Measurements from ENCODE around the gene NINJ2. TPM values are rescaled to one million over a fixed set of nuclear protein-coding genes. Genes with fewer than 3 reads are reported as not detected.

Gene NINJ2
- total and polyA plus RNA-seq, 10 of the 15 experiments (the other 5 are each of a cell fraction or from before 2014, with no cell fraction given): 8.9 to 51.6 (median 21.3) TPM

DNA sequence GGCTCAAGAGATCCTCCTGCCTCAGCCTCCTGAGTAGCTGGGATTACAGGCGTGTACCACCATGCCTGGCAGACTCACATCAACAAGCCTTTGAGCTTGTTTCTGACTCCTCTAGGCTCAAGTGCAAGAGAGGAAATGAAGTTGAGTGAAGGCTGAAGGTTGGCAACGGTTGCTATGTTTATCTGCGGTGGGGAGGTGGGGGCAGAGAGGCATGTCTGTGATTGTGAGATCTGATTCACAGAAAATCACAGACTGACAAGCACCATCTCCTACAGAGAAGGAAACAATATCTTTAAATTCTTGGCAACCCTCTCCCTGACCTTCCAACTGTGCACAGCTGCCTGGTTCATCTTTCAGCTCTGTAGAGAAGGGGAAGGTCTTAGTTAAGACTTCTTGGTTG, 22.1 kb upstream of the NINJ2 start (continued):
- TF ChIP-seq, protein P1, sequence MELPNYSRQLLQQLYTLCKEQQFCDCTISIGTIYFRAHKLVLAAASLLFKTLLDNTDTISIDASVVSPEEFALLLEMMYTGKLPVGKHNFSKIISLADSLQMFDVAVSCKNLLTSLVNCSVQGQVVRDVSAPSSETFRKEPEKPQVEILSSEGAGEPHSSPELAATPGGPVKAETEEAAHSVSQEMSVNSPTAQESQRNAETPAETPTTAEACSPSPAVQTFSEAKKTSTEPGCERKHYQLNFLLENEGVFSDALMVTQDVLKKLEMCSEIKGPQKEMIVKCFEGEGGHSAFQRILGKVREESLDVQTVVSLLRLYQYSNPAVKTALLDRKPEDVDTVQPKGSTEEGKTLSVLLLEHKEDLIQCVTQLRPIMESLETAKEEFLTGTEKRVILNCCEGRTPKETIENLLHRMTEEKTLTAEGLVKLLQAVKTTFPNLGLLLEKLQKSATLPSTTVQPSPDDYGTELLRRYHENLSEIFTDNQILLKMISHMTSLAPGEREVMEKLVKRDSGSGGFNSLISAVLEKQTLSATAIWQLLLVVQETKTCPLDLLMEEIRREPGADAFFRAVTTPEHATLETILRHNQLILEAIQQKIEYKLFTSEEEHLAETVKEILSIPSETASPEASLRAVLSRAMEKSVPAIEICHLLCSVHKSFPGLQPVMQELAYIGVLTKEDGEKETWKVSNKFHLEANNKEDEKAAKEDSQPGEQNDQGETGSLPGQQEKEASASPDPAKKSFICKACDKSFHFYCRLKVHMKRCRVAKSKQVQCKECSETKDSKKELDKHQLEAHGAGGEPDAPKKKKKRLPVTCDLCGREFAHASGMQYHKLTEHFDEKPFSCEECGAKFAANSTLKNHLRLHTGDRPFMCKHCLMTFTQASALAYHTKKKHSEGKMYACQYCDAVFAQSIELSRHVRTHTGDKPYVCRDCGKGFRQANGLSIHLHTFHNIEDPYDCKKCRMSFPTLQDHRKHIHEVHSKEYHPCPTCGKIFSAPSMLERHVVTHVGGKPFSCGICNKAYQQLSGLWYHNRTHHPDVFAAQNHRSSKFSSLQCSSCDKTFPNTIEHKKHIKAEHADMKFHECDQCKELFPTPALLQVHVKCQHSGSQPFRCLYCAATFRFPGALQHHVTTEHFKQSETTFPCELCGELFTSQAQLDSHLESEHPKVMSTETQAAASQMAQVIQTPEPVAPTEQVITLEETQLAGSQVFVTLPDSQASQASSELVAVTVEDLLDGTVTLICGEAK (IDR thresholded peaks at IDR 0.05; ENCODE audit: borderline replicate concordance): no peak
- TF ChIP-seq KAT2A (conservative IDR thresholded peaks at IDR 0.05; ENCODE audit: control insufficient read depth, low read depth, low read length) (no peak), ZNF384 (IDR thresholded peaks at IDR 0.05; ENCODE audit: borderline replicate concordance, low read depth, low read length) (no peak), ASH2L (IDR thresholded peaks at IDR 0.05; ENCODE audit: borderline replicate concordance, low read depth) (no peak), IRF4 (IDR thresholded peaks at IDR 0.05; ENCODE audit: low read depth, low read length) (no peak), SUPT20H (IDR thresholded peaks at IDR 0.05; ENCODE audit: borderline replicate concordance, control insufficient read depth, low read depth, low read length) (no peak), BMI1 (IDR thresholded peaks at IDR 0.05; ENCODE audit: borderline replicate concordance) (peak; percentile 48; the same call in 1 of the 2 replicates), ZZZ3 (IDR thresholded peaks at IDR 0.05; ENCODE audit: control insufficient read depth, insufficient read length, low read depth) (no peak), MTA3 (IDR thresholded peaks at IDR 0.05; ENCODE audit: borderline replicate concordance, low read length) (0 out of 2 replicates have a peak, but pooled peaks have one; percentile 20), ZBED1 (IDR thresholded peaks at IDR 0.05; ENCODE audit: borderline replicate concordance) (no peak), CHD2 (IDR thresholded peaks at IDR 0.05; ENCODE audit: borderline replicate concordance, low read depth, low read length) (no peak), RFX5 (IDR thresholded peaks at IDR 0.05; ENCODE audit: low read depth, low read length) (no peak), RB1 (IDR thresholded peaks at IDR 0.05; ENCODE audit: borderline replicate concordance) (no peak), TCF7 (IDR thresholded peaks at IDR 0.05; ENCODE audit: borderline replicate concordance) (no peak), BHLHE40 (IDR thresholded peaks at IDR 0.05; ENCODE audit: borderline replicate concordance in 1 of 2, low read depth in 2 of 2, low read length in 1 of 2) (peak in 1 of 2 experiments; percentile 4; a peak in 1 of 4 replicates), SMAD1 (IDR thresholded peaks at IDR 0.05; ENCODE audit: low read depth, partially characterized antibody) (peak; percentile 27)
- TF ChIP-seq, protein P2, sequence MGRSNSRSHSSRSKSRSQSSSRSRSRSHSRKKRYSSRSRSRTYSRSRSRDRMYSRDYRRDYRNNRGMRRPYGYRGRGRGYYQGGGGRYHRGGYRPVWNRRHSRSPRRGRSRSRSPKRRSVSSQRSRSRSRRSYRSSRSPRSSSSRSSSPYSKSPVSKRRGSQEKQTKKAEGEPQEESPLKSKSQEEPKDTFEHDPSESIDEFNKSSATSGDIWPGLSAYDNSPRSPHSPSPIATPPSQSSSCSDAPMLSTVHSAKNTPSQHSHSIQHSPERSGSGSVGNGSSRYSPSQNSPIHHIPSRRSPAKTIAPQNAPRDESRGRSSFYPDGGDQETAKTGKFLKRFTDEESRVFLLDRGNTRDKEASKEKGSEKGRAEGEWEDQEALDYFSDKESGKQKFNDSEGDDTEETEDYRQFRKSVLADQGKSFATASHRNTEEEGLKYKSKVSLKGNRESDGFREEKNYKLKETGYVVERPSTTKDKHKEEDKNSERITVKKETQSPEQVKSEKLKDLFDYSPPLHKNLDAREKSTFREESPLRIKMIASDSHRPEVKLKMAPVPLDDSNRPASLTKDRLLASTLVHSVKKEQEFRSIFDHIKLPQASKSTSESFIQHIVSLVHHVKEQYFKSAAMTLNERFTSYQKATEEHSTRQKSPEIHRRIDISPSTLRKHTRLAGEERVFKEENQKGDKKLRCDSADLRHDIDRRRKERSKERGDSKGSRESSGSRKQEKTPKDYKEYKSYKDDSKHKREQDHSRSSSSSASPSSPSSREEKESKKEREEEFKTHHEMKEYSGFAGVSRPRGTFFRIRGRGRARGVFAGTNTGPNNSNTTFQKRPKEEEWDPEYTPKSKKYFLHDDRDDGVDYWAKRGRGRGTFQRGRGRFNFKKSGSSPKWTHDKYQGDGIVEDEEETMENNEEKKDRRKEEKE (IDR thresholded peaks at IDR 0.05): no peak
- TF ChIP-seq, protein P3, sequence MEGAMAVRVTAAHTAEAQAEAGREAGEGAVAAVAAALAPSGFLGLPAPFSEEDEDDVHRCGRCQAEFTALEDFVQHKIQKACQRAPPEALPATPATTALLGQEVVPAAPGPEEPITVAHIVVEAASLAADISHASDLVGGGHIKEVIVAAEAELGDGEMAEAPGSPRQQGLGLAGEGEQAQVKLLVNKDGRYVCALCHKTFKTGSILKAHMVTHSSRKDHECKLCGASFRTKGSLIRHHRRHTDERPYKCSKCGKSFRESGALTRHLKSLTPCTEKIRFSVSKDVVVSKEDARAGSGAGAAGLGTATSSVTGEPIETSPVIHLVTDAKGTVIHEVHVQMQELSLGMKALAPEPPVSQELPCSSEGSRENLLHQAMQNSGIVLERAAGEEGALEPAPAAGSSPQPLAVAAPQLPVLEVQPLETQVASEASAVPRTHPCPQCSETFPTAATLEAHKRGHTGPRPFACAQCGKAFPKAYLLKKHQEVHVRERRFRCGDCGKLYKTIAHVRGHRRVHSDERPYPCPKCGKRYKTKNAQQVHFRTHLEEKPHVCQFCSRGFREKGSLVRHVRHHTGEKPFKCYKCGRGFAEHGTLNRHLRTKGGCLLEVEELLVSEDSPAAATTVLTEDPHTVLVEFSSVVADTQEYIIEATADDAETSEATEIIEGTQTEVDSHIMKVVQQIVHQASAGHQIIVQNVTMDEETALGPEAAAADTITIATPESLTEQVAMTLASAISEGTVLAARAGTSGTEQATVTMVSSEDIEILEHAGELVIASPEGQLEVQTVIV (IDR thresholded peaks at IDR 0.05; ENCODE audit: borderline replicate concordance, partially characterized antibody): no peak
- TF ChIP-seq, protein P4, sequence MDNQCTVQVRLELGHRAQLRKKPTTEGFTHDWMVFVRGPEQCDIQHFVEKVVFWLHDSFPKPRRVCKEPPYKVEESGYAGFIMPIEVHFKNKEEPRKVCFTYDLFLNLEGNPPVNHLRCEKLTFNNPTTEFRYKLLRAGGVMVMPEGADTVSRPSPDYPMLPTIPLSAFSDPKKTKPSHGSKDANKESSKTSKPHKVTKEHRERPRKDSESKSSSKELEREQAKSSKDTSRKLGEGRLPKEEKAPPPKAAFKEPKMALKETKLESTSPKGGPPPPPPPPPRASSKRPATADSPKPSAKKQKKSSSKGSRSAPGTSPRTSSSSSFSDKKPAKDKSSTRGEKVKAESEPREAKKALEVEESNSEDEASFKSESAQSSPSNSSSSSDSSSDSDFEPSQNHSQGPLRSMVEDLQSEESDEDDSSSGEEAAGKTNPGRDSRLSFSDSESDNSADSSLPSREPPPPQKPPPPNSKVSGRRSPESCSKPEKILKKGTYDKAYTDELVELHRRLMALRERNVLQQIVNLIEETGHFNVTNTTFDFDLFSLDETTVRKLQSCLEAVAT (IDR thresholded peaks at IDR 0.05): peak; percentile 58; the same call in 1 of the 2 replicates

Data from GM12878 (cell line).